Activated CD8-positive, alpha-beta memory T cell treated with anti-CD3 and anti-CD28 coated beads, Interleukin-2, amount 50 U/mL, for 24 hours (primary cell): ENCODE measurements around the gene CPNE6.
"Not testable (repeated sequence)": the region's sequence is repeated elsewhere in the genome, so short reads cannot be mapped to it uniquely, and the experiment has no call there.

ENCODE experiments used
- DNase-seq: peaks from one replicate; pipeline ENCODE4 v3.0.0-alpha.2; 2020; ENCODE audit errors: extremely low read depth

The CPNE6 gene

DNA sequence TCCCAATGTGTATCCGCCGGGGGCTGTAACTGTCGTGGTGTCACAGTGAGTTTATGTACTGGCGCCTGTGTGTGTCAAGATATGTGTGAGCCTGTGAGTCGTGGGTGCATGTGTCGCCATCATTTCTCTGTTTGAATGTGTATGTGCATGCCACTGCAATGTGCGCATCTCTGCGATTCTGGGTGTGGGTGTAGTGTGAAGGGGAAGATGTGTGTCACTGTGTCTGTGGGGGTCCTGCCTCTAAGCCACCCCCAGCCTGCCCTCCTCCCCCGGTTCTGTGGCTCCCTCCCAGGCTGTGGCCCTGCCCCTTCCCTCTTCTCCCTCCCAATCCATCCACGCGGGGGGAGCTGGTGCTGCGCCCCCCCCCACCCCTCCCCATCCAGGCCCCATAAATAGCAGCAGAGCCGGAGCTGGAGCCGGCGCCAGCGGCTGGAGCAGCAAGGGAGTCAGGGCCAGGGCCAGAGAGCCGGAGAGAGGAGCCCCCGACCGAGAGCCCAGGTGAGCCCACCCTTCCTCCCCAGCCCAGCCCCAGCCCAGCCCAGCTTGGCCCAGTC is at the start of gene CPNE6:
CPNE6 (plus strand) TSS at position 419 of the 554 bp plus-strand sequence. CDS start 1,375 bp downstream, outside the sequence.
- no peak for DNase-seq

DNA sequence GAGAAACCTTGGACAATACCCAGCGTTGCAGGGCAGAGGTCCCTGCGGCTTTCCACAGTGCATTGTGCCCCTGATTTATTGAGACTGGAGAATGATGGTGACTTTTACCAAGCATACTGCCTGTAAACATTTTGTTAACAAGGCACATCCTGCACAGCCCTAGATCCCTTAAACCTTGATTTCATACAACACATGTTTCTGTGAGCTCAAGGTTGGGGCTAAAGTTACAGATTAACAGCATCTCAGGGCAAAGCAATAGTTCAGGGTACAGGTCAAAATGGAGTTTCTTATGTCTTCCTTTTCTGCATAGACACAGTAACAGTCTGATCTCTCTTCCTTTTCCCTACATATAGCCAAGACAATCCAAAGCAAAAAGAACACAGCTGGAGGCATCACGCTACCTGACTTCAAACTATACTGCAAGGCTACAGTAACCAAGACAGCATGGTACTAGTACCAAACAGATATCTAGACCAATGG is 46.4 kb upstream of the CPNE6 start:
- not testable (repeated sequence) for DNase-seq

DNA sequence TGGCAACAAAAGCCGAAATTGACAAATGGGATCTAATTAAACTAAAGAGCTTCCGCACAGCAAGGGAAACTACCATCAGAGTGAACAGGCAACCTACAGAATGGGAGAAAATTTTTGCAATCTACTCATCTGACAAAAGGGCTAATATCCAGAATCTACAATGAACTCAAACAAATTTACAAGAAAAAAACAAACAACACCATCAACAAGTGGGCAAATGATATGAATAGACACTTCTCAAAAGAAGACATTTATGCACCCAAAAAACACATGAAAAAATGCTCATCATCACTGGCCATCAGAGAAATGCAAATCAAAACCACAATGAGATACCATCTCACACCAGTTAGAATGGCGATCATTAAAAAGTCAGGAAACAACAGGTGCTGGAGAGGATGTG is 41.7 kb upstream of the CPNE6 start:
- not testable (repeated sequence) for DNase-seq

DNA sequence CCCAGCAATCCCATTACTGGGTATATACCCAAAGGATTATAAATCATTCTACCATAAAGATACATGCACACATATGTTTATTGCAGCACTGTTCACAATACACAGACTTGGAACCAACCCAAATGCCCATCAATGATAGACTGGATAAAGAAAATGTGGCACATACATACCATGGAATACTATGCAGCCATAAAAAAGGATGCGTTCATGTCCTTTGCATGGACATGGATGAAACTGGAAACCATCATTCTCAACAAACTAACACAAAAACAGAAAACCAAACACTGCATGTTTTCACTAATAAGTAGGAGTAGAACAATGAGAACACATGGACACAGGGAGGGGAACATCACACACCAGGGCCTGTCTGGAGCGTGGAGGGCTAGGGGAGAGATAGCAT is 40.0 kb upstream of the CPNE6 start:
- not testable (repeated sequence) for DNase-seq

DNA sequence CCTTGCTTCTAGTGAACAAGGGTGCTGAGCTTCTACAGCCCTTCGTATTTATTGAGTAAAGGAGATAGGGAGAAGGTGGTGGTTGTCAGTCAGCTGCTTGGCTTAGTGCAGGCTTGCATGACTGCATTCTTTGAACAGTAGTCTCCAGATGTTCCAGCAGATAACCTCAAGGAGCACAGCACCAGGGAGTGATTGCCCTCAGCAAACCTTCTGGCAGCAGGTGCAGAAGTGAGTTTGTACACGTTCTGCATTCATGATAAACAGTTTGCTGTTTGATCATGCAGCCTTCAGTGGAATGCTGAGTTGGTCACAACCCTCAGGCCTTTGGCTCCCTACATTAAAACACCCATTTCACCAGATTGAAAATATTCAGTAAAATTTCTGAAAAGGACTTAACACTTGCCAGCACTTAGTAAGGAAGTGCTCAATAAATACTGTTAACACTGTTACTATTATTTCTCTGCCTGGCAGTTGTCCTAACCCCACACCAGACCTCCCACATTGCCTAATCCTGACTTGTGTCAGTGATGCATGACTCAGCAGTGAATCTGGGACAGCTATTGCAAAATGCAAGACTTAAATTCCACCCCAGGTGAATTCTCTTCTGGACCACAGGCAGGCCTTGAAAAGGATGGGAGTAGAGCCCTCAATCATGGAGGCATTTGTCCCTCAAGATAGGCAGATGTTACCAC is 38.5 kb upstream of the CPNE6 start:
- no peak for DNase-seq

DNA sequence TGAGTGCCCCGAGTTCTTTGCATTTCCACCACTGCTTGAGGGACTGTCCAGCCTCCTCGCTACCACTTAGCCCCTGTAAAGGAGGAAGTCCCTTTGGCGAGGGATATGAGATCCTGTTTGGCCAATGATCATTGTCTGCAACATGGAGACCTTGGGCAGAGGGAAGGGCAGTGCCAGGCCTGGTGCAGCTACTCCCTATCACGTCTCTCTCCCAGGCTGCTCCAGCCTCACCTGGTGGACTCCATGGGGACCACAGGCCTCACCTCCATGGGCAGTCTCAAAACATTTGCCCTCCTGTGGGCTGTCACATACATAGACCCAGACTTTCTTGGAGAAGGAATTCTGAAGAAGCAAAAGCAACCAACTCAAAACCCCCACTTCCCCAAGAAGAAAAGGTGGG is 35.6 kb upstream of the CPNE6 start:
- not testable (repeated sequence) for DNase-seq

DNA sequence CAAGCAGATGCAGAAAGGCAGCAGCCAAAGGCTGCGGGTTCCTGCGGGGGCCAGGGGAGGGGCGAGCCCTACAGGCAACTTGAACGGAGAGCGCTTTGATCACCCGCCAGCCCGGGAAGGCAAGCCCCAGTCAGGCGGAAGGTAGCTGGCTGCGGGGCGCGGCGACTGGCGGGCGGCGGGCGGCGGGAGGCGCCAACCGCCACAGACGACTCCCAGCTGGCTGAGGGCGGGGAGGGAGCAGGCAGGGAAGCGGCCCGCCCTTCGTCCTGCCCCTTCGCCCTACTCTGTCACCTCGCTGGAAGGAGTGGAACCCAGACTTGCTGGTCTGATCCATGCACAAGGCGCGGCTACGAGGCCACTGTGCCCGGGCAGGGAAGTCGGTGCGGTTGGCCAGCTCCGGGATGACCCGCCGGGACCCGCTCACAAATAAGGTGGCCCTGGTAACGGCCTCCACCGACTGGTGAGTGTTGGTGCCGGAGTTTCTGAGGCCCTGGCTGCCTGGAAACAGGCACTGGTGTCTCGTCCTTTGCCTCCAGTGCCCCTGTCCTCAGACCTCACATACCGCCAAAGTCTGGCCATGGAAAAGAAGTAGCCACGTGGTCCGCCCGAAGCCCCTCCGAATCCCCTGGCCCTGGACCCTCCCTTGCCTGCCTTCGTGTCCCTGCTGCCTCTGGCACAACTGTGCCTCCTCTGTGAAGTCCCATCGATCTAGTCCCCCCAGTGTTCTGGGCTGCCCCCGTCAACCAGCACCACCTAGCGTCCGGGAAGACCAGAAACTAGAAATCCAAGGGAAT is 35.0 kb upstream of the CPNE6 start:
- peak; percentile 15 for DNase-seq

DNA sequence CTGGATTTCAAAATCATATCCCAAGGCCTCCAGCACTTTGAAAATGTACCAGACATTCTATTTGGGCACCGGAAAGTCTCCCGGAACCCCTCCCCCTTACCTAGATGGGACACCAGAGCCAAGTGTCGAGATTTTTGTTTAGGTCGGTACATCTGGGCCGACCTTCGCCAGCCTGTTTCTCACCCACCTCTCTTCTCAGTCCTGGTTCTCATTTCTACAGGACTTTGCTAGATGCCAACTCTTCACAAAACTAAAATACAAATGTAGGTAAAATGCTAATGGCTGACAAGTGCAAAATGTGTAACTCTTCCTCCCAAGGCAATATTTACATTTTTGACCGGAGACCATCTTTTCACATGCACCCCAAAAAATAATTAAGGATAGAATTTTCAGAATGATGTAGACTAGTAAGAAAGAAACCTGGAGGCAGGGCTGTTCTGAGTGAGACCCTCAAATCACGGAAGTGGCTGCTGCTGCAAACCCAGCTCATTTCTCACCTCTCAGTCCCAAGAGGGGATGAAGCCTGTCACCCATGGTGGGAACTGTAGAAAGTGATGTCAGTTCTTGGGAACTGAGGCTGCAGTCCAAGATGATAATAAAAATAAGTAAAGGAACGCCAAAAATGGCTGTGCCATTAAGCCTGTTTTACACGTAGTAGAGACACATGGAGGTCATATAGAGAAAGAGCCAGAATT is 34.3 kb upstream of the CPNE6 start:
- DNase-seq, result not testable (repeated sequence)

DNA sequence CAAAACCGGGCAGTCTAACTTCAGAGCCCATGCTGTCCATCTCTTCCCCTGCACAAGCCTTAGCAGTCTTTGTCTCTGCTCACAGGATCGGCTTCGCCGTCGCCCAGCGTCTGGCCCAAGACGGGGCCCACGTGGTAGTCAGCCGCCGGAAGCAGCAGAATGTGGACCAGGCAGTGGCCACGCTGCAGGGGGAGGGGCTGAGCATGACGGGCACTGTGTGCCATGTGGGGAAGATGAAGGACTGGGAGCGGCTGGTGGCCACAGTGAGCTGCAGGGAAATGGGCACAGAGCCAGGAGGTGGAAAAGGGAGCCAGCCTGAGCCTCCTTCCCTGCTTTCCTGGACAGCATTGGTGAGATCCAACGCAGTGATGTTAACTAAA is 33.7 kb upstream of the CPNE6 start:
- no peak for DNase-seq

DNA sequence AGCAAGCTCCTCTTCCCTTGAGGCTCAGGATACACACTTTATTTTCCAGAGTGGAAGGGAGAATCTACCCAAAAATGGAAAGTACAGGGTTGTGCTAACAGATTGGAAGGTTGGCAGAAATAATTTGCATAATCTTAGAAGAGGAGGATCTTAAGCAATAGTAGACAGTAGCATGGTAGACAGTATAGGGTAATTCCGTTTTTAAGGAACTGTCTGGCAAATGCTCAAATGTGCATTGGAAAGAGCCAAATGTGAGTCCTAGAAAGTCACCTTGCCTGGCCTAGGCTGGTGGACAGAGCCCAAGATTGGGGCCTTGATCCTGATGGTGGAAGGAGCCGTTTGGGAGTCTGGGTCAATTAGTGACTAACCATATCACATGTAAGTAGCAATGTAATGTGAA is 32.7 kb upstream of the CPNE6 start:
- DNase-seq, result no peak

DNA sequence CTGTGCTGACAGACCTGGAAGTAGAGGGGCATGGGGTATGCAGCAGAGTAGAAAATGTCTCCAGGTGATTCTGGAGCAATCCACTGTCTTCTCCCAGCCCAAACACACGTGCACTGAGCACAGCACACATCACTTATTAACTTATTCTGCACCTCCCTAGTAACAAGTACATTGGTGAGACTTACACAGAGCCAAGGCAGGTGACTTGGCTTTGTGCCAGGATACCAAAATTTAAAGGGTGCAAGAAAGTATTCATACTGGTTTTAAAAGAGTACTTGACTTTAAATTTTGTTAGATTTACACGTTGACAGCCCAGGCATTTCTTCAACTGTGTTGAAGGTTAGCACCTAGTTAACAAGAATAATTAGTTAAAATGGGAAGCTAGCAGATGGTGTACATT is 30.7 kb upstream of the CPNE6 start:
- no peak for DNase-seq

DNA sequence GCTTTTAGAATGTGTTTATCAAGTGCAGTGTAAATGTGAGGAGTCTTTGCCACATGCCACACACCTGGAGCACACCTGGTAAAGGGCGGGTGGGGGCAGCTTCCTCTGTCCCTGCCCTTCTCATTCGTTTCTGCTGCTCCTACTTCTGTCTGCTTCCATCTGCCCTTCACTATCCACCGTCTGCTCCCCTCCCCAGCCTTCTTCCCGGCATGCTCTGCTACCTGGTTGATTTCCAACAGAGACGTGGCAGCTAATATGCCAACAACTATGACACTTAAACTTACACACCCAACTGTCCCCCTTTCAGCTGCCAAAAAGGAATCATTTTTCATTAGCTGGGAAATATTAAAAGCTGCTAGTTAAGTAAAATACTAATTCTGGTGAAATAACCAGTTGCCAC is 28.6 kb upstream of the CPNE6 start:
- DNase-seq, result no peak

DNA sequence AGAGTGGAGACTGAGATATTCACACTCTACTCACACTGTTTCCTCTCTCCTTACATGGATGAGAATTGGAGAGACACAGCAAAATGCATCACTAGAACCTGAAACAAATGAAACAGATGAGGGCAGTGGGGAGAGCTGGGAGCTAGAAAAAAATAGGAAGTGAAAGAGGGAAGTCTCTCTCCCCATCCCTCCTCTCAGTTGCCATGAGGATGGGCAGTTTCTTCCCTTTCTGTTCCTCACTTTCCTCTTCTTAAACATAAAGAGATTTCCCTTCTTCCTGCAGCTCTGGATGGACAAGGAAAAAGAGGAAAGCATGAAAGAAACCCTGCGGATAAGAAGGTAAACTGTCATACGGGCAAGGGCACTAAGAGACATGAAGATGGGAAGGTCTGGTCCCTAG is 22.4 kb upstream of the CPNE6 start:
- not testable (repeated sequence) for DNase-seq

DNA sequence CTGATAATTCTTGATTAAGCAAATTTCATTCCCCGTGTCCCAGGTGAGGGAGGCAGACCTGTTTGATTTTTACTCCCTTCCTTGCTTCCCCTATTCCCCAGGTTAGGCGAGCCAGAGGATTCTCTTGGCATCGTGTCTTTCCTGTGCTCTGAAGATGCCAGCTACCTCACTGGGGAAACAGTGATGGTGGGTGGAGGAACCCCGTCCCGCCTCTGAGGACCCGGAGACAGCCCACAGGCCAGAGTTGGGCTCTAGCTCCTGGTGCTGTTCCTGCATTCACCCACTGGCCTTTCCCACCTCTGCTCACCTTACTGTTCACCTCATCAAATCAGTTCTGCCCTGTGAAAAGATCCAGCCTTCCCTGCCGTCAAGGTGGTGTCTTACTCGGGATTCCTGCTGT is 20.6 kb upstream of the CPNE6 start:
- not testable (repeated sequence) for DNase-seq

DNA sequence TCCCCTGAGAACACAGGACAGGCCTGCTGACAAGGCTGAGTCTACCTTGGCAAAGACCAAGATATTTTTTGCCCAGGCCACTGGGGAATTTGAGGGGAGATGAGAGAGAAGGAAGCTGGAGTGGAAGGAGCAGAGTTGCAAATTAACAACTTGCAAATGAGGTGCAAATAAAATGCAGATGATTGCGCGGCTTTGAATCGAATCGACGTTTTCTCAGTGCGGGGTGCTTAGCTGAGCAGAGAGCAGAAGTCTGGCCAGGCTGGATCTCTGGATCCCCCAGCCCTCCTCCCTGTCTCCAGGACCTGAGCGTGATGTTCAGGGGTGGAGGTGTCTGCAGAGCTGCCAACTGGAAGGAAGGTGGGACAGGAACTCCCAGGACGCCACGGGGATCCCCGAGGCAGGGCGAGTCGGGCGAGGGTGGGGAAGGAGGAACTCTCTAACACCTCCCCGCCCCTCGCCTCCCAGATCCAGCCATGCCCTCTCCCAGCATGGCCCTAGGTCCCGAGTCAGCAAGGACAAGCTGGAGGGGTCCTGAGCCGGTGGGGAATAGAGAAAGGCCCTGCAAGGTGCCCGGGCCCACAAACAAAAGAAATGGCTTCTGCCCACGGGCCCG is 20.1 kb upstream of the CPNE6 start:
- no peak for DNase-seq

DNA sequence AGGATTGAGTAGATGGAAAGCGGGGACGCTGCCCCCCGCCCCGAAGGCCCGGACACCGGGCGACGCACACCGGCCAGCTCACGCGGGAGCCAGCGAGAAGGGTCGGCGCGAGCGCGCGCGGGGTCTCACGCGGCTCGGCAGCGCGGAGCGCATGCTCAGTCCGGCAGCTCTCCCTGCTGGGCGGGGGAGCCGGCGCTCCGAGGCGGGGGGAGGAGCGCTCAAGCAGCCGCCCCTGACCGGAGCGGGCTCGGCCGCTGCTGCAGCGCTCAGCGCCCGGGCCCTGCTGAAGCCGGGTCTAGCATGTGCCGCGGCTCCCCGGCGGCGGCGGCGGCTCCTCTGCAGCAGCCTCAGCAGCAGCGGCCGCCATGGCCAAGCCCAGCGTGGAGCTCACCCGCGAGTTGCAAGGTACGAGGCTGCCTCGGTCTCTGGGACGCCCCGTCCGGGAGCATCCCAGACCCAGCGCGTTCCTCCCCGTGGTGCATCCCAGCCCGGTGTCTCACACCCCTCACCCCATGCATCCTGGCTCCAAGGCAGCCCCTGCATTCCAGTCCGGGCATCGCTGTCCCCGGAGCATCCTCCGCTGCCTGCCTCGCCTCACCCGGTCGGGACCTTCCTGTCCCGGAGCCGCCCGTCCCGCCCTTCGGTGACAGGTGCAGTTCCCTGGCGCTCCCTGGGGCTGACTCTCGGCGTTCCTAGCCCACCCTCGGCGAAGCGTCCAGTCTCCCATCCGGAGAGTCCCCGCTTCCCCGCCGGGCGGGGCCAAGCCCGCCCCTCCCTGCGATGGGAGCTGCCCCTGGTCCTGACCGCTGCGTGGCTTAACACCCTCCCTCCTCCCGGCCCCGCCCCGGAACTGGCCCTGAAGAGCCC is 19.3 kb upstream of the CPNE6 start, which contains the start of gene CARMIL3:
CARMIL3 (plus strand) TSS at position 221 of the 867 bp plus-strand sequence; CDS start at position 366, 145 bp downstream.
- DNase-seq, result no peak

DNA sequence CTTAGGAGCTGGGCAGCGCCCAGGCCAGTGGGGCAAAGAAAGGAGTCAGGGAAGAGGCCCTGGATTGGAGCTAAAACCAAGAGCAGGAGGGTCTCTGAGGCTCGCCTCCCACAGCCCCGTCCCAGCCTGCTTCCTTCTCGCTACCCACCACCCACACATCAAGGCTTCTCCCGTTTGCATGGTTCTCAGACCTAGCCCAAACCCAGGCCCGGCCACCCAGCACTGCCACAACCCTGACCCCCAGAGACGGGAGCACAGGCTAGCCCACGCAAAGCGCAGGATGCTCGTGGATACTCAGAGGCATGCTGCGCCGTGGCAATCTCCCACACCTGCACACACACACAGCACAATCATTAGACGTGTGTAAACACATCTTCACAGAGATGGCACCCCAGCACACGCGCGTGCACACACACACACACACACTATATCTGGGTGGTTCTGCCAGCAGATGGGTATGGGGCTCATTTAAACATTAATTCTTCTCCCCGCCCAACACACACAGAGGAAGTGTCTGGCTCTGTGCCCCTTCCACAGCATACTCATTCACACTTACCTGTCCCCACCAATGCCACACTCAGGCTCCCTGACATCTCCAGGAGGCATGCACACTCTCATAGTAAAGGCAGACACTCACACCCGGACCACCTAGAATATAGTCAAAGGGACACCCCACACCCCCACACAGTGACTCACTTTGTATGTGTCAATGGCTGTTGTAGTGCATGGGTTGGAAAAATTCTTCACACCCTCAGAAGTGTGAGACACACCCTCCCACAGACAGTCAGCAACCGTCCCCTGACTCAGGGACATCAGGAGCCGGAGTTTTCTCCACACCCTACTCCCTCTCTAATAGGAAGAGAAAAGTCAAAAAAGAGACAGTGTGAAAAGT is 18.5 kb upstream of the CPNE6 start:
- peak; percentile 45 for DNase-seq

DNA sequence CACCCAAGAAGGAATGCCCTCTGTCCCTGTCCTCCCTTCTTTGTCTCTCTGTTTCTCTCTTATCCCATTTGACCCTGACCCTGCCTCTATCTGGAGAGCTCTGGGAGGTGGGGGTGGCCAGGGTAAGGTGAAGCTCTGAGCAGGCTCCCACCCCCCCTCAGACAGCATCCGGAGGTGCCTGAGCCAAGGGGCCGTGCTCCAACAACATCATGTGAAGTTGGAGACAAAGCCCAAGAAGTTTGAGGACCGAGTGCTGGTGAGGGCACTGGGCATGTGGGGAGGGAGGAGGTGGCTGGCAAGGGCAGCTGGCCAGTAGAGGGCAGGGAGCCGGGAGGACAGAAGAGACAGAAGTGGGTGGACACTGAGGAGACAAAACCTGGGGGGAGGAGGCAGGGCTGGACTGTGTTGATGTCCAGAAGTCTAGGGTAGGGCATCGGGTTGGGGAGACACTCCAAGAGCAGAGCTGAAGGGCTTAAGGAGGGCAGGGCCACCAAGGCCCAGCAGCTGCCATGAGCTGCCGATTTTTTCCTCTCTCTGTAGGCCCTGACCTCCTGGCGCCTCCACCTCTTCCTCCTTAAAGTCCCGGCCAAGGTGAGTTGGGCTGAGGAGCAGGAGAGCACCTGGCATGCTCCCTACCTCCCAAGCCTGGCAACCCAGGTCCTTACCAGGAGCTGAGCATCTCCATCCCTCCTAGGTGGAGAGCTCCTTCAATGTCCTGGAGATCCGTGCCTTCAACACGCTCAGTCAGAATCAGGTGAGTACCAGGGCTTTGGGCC is 17.6 kb upstream of the CPNE6 start:
- no peak for DNase-seq

DNA sequence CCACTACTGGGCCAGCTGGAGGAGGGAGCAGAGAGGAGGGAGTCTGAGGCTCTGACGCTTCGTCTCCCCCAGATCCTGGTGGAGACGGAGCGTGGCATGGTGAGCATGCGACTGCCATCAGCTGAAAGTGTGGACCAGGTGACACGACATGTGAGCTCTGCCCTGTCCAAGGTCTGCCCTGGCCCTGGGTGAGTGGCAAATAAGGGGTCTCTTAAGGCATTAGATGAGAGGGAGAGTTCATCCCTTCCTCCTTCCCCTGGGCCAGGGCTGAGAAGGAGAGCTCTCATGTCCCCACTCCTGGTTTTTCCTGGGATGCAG is 17.1 kb upstream of the CPNE6 start:
- no peak for DNase-seq
